Kidney (tissue), 14 donors: ENCODE data around the gene FAM200C. TPM values are rescaled to one million over a fixed set of nuclear protein-coding genes. Genes with fewer than 3 reads are reported as not detected.
A peak's percentile ranks its signal among the peaks of the same experiment; 100 is the strongest.

Experiments used
- DNase-seq, 5 donors: peaks; one replicate each; pipeline ENCODE4 v3.0.0-alpha.2; 2013 to 2020
- FAIRE-seq: peaks from 2 replicates; lab custom pipeline; 2012; peaks lifted over from hg19 to GRCh38; lab: Jason Lieb, UNC
- H3K27ac ChIP-seq, 2 donors: one replicate each; pipeline ENCODE4 v1.7.0; 2013; ENCODE audit warnings: low read depth in 2 of 2, low read length in 2 of 2, inconsistent platforms in 1 of 2
- H3K27me3 ChIP-seq: one replicate; pipeline ENCODE4 v1.7.1; 2013; ENCODE audit warnings: low read length, inconsistent platforms; ENCODE audit not compliant: control insufficient read depth, insufficient read depth
- H3K36me3 ChIP-seq, 3 donors: one replicate each; pipeline versions ENCODE4 v1.7.0 to v1.7.1; 2013; ENCODE audit warnings: low read length in 3 of 3, control low read depth in 1 of 3, inconsistent platforms in 1 of 3; ENCODE audit not compliant: insufficient read depth in 3 of 3, control insufficient read depth in 2 of 3
- H3K4me1 ChIP-seq, 3 donors: one replicate each; pipeline versions ENCODE4 v1.7.0 to v1.7.1; 2013; ENCODE audit warnings: low read length in 3 of 3, inconsistent platforms in 1 of 3, low read depth in 1 of 3; ENCODE audit not compliant: control insufficient read depth in 2 of 3, insufficient read depth in 2 of 3
- H3K4me3 ChIP-seq, 3 donors: one replicate each; pipeline versions ENCODE4 v1.7.0 to v1.8.1; 2013; ENCODE audit warnings: low read length in 3 of 3, control low read depth in 1 of 3, inconsistent platforms in 1 of 3
- H3K9ac ChIP-seq, 3 donors: one replicate each; pipeline versions ENCODE4 v1.7.0 to v1.7.1; 2013; ENCODE audit warnings: low read length in 3 of 3, control low read depth in 1 of 3, inconsistent platforms in 1 of 3
- H3K9me3 ChIP-seq, 3 donors: one replicate each; pipeline versions ENCODE4 v1.7.0 to v1.7.1; 2013; ENCODE audit warnings: low read length in 3 of 3, control low read depth in 1 of 3, inconsistent platforms in 1 of 3; ENCODE audit not compliant: control insufficient read depth in 2 of 3, insufficient read depth in 1 of 3
- intact Hi-C: fragments of 100-400 bp; cut with DNase I; formaldehyde crosslinking; loops from one replicate; pipeline ENCODE4 v1.11.1; 2022
- polyA plus RNA-seq: library from polyadenylated mRNA; stranded (reverse); fragments of 350-450 nt; fragmentation: Illumina TruSeq; extraction: RNeasy Lipid Tissue Mini Kit (QIAGEN cat#74804); gene quantifications from one replicate; pipeline ENCODE4 v1.2.3, GENCODE V29; 2014; ENCODE audit warnings: low read depth, low replicate concordance; ENCODE audit not compliant: insufficient read depth
- total RNA-seq: library from RNA; stranded (reverse); fragmentation: NEBNext Ultra II Directional; extraction: Animal tissue kit (Norgen Biotek cat#: 25700); gene quantifications from one replicate; pipeline ENCODE4 v1.2.1, GENCODE V29; 2021
- TF ChIP-seq, protein P1 (sequence below): IDR thresholded peaks from 3 replicates; pipeline ENCODE4 v1.5.1; 2012; ENCODE audit warnings: mild to moderate bottlenecking, moderate library complexity, borderline replicate concordance; ENCODE audit not compliant: insufficient read depth; ENCODE audit errors: extremely low read depth
- donor health status: control.
- donor health status: control.
- donor health status: control.
- donor health status: control.
- donor health status: control.
- donor health status: DM: yes; HTN: yes; CAD: no.
- donor health status: Normal renal cell carcinoma (clear cell type).

Gene FAM200C
- total and polyA plus RNA-seq, 2 donors from 2014 or later: 4.8 to 5.3 TPM

DNA sequence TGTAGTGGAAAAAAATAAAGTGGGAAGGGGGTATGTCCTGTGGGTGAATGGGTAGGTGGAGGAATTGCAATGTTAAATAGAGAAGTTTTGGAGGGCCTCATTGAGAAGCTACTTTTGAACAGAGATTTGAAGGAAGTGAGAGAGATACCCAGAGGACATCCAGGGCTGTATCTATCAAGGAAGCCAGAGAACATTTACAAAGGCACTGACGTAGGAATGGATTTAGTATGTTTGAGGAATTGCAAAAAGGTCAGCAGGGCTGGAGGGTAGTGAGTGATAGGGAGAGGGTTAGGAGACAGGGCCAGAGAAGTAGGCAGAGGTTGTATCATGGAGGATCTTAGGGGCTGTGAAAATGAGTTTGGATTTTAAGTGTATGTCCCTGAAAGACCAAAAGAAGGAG is 35.7 kb upstream of the FAM200C start:
- no peaks in the 10 kb centered on the region for H3K9me3 ChIP-seq
- no peak overlapping the region for H3K4me3 ChIP-seq
- H3K27ac ChIP-seq: no peak overlapping the region
- H3K36me3 ChIP-seq: no peaks in the 10 kb centered on the region
- peaks cover 0 to 9% (median 2%) of the 10 kb centered on the region in 3 donors for H3K4me1 ChIP-seq
- DNase-seq: no peak
- H3K27me3 ChIP-seq: no peaks in the 10 kb centered on the region
- TF ChIP-seq, protein P1, sequence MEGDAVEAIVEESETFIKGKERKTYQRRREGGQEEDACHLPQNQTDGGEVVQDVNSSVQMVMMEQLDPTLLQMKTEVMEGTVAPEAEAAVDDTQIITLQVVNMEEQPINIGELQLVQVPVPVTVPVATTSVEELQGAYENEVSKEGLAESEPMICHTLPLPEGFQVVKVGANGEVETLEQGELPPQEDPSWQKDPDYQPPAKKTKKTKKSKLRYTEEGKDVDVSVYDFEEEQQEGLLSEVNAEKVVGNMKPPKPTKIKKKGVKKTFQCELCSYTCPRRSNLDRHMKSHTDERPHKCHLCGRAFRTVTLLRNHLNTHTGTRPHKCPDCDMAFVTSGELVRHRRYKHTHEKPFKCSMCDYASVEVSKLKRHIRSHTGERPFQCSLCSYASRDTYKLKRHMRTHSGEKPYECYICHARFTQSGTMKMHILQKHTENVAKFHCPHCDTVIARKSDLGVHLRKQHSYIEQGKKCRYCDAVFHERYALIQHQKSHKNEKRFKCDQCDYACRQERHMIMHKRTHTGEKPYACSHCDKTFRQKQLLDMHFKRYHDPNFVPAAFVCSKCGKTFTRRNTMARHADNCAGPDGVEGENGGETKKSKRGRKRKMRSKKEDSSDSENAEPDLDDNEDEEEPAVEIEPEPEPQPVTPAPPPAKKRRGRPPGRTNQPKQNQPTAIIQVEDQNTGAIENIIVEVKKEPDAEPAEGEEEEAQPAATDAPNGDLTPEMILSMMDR: no peak
- FAIRE-seq: no peak
- intact Hi-C loops: no loop called here
- H3K9ac ChIP-seq: no peak overlapping the region

DNA sequence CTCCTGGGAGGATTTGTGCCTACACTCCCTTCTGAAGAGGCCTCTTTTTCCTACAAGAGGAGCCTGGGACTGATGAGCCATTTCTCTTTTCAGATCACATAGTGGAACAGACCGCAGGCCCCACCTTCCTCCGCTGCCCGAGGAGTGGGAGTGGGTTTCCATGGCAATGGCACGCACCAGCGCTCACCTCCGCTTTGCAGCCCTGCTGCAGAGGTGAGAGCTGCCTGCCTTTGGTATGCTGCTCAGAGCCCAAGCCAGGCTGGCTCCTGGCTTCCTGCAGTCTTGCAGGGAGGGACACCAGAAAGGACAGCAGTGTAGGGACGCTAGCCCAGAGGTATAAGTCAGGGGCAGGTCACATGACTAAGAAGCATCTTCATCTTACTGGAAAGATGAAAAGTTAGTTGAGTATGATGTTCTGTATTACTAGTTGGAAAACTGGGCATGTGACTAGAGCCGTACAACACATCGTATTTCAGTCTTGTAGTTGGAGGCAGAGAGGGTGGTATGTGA is 34.2 kb upstream of the FAM200C start:
- Histone ChIP-seq H3K4me3 (peak overlapping the region in 1 of 3 donors; percentile 40), H3K27ac (no peak overlapping the region), H3K4me1 (peaks cover 0 to 9% (median 2%) of the 10 kb centered on the region in 3 donors), H3K9me3 (no peaks in the 10 kb centered on the region), H3K9ac (peak overlapping the region in 1 of 3 donors; percentile 14), H3K27me3 (no peaks in the 10 kb centered on the region), H3K36me3 (no peaks in the 10 kb centered on the region)
- peak; percentile 94 to 97 (median 97) for DNase-seq
- intact Hi-C loops: no loop called here
- TF ChIP-seq, protein P1: no peak
- FAIRE-seq: no peak

DNA sequence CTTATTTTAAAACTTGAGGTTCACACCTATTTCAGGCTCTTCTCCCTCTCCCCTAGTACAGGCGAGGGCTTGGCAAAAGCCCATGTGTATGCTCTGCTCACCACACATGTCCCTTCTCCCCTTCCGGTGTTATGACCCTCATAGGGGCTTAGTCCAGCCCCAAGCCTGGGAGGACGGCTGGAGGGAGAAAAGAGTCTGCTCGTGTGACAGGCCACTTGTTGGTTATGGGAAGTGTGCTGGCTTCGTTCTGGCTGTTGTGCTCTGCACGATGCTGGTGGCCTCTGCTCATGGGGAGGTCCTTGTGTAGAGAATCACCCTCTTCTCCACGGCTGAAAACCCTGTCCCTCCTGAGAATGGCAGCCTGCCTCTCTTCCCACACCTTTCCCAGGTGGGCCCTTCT is 32.9 kb upstream of the FAM200C start:
- Histone ChIP-seq H3K27me3 (no peaks in the 10 kb centered on the region), H3K36me3 (peaks cover 0 to 2% (median 0%) of the 10 kb centered on the region in 3 donors), H3K4me3 (no peak overlapping the region), H3K4me1 (peaks cover 0 to 4% (median 2%) of the 10 kb centered on the region in 3 donors), H3K9ac (no peak overlapping the region), H3K9me3 (no peaks in the 10 kb centered on the region), H3K27ac (no peak overlapping the region)
- FAIRE-seq (no peak), DNase-seq (peak in 1 of 5 donors; percentile 51)
- intact Hi-C loops: no loop called here
- TF ChIP-seq, protein P1: no peak

- Histone ChIP-seq H3K4me3 (no peak overlapping the region), H3K27me3 (no peaks in the 10 kb centered on the region), H3K9ac (no peak overlapping the region), H3K4me1 (peaks cover 0 to 4% (median 2%) of the 10 kb centered on the region in 3 donors), H3K27ac (no peak overlapping the region), H3K36me3 (peaks cover 0 to 2% (median 0%) of the 10 kb centered on the region in 3 donors), H3K9me3 (no peaks in the 10 kb centered on the region)
- intact Hi-C loops: no loop called here
- TF ChIP-seq, protein P1: no peak
- no peak for FAIRE-seq
- DNase-seq: no peak
These were observed 32.3 kb upstream of the FAM200C start for GRCh38 chr5:160432196-160432595.
